NCI-H446 treated with DMSO at 0.1 percent for 48 hours (cell line): ENCODE results near the gene NPAS3.

Experiments used
- DNase-seq: peaks from one replicate; lab custom pipeline; 2025; lab: John Stamatoyannopoulos, UW

Gene NPAS3

GRCh38 chr14:33716921-33717320 lies 778.2 kb downstream of the NPAS3 start:
- no peak for DNase-seq

GRCh38 chr14:33717866-33718265 lies 779.2 kb downstream of the NPAS3 start:
- no peak for DNase-seq

- no peak for DNase-seq
Measured at GRCh38 chr14:33720284-33720787, 781.7 kb downstream of the NPAS3 start.

- no peak for DNase-seq
Measured at GRCh38 chr14:33726685-33727084, 788.0 kb downstream of the NPAS3 start.

GRCh38 chr14:33727606-33728005 lies 788.9 kb downstream of the NPAS3 start:
- DNase-seq: no peak

- no peak for DNase-seq
Measured at GRCh38 chr14:33728010-33728498, 789.4 kb downstream of the NPAS3 start.

GRCh38 chr14:33730156-33730555 lies 791.5 kb downstream of the NPAS3 start:
- DNase-seq: no peak

- no peak for DNase-seq
Measured at GRCh38 chr14:33732175-33732574, 793.5 kb downstream of the NPAS3 start.

- no peak for DNase-seq
Measured at GRCh38 chr14:33733310-33733709, 794.6 kb downstream of the NPAS3 start.

GRCh38 chr14:33733721-33734120 lies 795.0 kb downstream of the NPAS3 start:
- no peak for DNase-seq

- no peak for DNase-seq
Measured at GRCh38 chr14:33734387-33734786, 795.7 kb downstream of the NPAS3 start.

- DNase-seq: no peak
Measured at GRCh38 chr14:33736299-33736825, 797.7 kb downstream of the NPAS3 start.

- DNase-seq: no peak
Measured at GRCh38 chr14:33736979-33737378, 798.3 kb downstream of the NPAS3 start.

GRCh38 chr14:33737446-33737845 lies 798.8 kb downstream of the NPAS3 start:
- DNase-seq: no peak

- no peak for DNase-seq
Measured at GRCh38 chr14:33738029-33738428, 799.4 kb downstream of the NPAS3 start.

GRCh38 chr14:33738491-33738890 lies 799.8 kb downstream of the NPAS3 start:
- DNase-seq: no peak

GRCh38 chr14:33740531-33740930 lies 801.9 kb downstream of the NPAS3 start:
- no peak for DNase-seq

GRCh38 chr14:33742166-33742565 lies 803.5 kb downstream of the NPAS3 start:
- DNase-seq: no peak

- DNase-seq: no peak
Measured at GRCh38 chr14:33745163-33745562, 806.5 kb downstream of the NPAS3 start.

GRCh38 chr14:33747749-33748148 lies 809.1 kb downstream of the NPAS3 start:
- DNase-seq: no peak

GRCh38 chr14:33754261-33754660 lies 815.6 kb downstream of the NPAS3 start:
- no peak for DNase-seq

GRCh38 chr14:33755358-33755757 lies 816.7 kb downstream of the NPAS3 start:
- no peak for DNase-seq

- no peak for DNase-seq
Measured at GRCh38 chr14:33756833-33757232, 818.2 kb downstream of the NPAS3 start.

- no peak for DNase-seq
Measured at GRCh38 chr14:33758547-33758946, 819.9 kb downstream of the NPAS3 start.
